Stimulated activated CD8-positive, alpha-beta memory T cell treated with anti-CD3 and anti-CD28 coated beads, Interleukin-7, amount 100 ng/mL, for 1 hour (primary cell): Measurements from ENCODE around the gene NSF.
"Not testable (repeated sequence)": the region's sequence is repeated elsewhere in the genome, so short reads cannot be mapped to it uniquely, and the experiment has no call there.

ENCODE experiments used
- DNase-seq, 2 donors: peaks; one replicate each; pipeline ENCODE4 v3.0.0-alpha.2; 2020; ENCODE audit warnings: low read depth in 2 of 2

NSF gene

DNA sequence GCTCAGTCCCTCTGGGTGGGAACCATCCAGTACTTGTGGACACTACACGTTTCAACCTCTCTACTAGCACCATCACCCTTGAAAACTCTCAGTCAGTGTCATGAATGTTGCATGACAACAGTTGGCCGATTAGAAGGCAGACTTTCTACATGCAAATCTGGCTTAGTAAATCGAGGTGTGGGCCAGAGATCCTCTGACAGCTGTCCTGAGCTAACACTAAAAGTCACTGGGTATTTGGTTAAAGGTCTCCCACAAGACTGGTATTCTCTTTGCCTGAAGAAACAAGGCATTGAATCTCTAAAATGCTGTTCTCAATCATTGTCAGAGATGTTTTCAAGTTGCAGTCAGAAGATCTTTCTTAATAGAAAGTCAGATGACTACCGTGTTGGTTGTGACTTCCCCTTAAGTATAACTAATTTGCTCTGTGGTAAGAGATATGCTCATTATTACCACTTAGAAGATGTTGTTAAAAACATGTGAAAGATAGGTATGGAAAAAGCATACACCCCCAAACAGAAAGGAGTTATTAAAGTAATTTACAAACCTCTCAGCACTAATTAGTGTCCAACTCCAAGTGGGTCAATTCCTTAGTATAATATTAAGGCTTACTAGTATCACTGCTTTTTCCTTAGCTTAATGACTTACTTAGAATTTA, 165.7 kb downstream of the NSF start:
- DNase-seq, result no peak

DNA sequence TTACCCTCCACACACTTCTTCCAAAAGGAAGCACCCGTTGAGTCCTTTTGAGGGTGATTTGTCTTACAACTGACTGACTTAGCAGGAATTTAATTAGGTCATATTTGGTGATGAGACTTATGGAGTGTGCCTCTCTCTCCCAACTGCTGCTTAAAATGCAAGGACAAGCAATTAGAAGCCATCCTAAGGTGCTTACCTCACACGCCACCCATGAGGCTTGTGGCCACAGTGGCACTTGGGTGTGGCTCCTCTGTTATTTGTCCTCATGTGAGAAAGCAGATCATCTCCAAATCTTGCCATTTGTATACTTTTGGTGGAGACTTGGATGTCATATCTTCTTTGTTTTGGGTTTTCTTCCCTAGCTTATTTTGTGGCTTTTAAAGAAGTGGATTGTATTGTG, 166.4 kb downstream of the NSF start:
- DNase-seq, result no peak

DNA sequence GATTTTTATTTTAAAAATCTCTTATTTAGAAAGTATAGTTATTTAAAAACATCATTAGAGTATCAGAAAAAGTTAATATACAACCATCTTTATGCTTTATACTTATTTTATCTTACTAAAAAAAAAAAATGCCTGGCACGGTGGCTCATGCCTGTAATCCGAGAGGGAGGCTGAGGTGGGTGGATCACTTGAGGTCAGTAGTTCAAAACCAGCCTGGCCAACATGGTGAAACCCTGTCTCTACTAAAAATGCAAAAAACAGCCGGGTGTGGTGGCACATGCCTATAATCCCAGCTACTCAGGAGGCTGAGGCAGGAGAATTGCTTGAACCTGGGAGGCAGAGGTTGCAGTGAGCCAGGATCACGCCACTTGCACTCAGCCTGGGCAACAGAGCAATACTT, 167.1 kb downstream of the NSF start:
- not testable (repeated sequence) for DNase-seq

DNA sequence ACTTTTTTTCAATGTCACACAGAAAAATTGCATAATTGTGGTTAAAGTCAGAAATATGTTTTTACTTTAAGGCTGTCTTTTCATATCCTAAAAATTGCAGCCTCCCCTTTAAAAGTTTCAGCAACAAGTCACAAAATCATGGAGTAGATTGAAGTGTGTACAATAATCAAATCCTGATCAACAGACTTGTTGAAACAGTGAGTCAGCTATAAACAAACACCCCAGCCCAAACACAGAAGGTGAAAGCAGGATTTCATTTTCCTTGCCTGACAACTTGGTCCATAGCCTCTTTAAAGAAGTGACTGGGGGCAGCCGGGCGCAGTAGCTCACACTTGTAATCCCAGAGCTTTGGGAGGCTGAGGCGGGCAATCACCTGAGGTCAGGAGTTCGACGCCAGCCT, 168.1 kb downstream of the NSF start:
- no peak for DNase-seq

DNA sequence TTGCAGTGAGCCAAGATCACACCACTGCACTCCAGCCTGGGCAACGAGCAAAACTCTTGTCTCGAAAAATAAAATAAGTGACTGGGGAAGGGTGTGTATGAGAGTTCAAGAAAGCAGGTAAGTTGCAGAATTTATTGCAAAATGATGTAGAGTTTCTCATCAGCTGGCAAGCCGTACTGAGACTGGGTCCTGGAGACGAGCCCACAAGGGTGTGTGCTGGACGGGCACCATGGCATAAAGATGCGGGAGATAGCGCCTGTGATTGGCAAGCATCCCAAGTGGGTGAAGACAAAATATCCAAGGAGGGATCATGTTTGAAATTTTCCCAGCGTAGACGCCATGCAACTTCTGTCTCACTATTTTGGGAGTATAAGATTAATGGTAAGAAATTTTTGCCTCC, 168.7 kb downstream of the NSF start:
- DNase-seq, result no peak

DNA sequence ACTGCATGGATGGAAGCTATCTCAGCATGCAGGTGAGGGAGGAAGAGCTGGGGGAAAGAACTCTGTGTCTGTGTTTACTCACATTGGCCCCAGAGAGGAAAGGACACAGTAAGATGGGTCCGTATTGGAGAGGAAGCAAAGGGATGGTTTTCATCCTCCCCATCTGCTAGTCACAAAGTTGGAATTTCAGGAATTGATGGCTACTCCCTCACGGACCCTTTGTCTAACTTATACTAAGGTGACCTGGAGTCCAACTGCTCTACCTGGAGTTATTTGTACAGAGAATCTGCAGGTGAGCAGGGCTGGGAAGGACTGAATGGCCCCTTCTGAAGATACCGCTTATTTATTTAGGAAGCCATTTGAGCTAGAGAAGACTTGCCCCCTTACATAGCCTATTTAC, 172.9 kb downstream of the NSF start:
- DNase-seq, result no peak

DNA sequence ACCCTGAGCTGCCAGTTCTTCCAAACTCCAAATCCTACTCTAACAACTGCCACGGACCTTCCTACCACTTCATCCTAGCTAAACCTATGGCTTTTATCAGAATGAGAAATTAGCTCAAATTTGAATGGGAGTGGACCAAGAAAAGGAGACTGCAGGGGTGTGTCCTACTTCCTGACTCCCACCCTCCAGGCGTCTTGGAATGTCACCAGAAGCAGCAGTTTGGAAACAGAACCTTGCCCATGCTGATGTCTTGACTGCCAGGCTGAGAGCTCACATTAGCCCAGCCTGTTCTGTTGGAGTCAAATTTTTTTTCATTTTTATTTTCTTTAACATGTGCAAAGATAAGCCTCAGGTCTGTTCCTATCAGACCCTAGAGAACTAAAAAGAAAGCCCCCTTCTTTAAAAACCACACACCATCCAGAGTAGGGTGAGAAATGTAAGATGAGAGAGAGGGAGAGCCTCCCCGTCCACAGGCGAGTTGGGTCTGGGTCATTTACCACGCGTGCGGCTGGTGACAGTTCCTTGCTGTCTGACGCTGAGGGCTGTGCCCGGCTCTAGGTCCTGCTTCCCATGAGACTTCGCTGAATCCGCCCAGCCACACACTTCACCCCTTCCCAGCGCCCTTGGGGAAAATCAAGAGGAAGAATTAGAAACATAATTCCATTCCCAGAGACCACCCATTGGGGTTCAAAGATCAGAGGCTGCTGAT, 173.7 kb downstream of the NSF start:
- no peak for DNase-seq

DNA sequence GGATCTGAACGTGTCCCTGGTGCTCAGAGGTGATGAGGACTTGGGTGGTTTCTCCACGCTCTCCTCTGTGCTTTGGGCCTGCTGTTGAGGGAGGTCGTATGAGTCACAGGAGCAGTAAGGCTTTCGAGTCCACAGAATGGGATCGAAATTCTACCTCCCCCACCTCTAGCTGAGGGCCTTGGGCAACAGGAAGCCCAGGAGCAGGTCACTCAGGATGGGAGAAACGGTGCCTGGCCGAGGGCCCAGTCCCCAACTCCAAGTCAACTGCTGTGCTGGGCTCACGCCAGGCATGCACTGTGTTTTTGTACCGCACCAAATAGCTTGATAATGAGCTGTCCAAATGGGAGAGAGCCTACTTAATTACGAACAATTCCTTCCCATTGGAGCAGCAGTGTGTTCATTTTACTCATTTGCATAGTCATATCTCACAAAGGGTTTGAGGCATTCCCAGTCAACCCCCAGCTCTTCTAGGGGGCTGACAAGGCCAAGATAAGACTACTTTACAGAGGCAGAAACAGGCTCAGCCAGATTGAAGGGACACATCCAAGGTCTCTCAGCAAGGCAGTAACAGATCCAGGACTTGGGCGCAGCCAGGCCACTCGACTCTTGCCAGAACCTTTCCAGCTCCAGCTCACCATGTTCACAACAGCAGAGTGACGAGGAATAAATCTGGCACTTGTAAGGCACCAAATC, 174.4 kb downstream of the NSF start:
- no peak for DNase-seq

DNA sequence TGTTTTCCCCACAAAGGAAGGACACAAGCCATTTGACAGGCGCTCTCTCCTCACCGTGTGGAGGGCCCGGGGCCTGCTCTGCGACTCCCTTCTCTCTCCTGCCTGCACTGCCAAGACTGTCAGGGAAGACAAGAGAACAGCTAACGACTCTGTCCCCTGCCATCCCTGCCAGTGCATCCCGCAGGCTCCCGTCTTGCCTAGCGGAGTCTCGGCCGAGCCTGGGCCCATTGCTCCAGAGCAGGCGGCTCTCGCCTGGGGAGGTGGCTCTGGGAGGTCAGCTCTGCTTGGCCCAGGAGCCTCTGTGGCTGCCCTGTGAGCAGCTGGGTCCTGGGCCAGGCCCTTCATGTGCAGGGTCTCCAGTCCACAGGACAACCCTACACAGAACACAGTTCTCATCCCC, 175.0 kb downstream of the NSF start:
- DNase-seq, result no peak

DNA sequence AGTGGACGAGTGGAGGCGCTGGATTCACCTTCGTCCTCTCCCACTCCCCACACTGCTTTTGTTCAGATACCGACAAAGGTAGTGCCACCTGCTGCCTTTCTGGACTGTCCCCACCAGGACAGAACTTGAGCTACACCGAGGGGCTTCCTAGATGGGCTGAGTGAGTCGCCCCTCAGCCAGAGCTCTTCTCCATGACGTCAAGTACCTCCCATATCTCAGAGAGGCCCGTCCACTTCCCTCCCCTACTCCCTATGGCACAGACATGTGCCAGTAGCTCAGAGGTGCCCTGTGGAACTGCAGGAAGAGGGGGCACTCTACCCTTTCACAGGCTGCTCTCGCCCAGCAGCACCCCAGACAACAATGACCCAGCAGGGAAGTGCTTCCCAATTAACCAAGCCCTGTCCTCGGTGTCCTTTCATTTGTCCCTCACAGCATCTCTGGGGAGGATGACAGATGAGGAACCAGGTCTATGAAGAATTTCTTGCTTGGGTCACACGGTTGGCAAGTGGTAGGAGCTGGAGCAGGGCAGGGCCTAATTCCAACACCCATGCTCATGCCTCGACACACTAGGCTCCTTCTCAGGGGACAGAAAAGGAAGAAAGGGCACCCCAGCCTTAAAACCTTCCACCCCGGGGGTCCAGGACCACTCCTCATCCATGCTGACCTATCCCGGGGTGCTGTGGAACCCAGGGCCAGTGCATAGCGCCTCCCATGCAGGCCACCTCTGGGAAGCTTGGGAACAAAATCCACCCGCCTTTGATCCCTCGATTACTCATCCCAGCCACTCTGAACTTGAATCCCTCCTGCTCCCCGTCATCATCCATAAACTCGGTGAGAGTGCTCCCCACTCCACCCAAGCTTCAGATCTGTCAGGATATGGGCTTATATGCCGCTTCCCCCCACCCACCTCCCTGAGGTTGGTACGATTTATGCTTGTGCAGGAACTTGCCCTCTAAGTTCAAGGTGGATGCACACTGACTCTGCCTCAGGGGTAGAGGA, 176.3 kb downstream of the NSF start:
- DNase-seq, result no peak

DNA sequence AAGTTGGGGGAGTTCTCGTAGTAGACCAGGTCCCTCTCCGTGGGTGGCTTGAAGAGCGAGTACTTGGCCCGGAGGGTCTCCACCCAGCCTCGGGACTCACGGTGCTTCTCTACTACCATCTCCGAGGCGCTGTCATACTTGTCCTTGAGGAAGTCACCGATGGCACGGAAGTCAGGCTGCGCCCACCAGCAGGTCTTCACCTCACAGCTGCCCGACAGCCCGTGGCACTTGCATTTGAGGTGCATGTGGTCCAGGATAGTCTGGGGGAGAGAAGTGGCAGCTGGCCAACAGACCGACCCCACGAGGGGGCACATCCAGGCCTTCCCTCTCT, 178.0 kb downstream of the NSF start:
- no peak for DNase-seq

DNA sequence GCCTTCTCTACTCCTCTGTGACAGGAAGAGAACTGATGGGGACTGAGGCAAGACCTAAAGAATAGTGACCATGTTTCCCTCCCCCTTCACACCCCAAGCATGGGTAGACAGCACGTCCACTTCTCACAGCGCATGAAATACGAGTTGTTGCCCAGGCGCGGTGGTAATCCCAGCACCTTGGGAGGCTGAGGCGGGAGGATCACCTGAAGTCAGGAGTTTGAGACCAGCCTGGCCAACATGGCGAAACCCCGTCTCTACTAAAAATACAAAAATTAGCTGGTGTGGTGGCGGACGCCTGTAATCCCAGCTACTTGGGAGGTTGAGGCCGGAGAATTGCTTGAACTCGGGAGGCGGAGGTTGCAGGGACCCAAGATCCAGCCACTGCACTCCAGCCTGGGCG, 178.4 kb downstream of the NSF start:
- not testable (repeated sequence) for DNase-seq

DNA sequence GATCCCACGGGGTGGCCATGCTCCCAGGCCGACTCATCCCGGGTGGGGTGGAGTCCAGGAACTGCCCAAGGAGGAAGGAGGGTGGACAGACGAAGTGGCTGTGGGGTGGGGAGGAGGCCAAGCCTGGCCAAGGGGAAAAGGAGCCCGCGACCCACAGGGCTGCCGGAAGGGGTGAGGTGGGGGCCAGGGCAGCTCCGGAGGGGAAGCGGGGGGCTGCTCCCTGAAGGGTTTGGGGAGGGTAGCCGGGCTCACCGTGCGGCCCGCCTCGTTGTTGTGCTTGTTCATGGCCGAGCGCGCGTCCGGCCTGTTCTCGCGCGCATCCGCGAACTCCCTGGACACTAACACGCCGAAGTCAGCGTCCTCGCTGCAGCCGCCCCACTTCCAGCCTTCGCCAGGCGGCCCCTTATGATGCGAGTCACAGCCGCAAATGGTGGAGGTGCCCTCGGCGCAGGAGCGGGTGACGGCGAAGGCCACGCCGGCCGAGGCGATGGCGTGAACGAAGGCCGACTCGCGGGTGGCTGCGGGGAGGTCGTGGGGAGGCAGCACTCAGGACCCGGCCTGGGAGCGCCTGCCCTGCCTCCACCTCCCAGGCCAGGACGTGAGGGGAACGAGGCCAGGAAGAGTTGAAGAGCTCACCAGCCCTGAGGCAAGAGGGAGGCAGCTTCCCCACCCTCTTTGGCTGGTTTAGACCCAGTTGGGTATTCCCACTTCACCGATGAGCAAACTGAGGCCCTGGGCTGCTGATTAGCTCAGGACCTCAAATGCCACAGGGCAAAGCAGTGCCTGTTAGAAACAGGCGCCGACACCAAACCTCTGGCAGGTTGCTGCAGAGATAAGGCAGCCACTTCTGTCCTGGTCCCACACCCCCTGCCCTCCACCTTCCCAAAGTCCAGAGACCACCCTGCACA, 179.3 kb downstream of the NSF start:
- no peak for DNase-seq

DNA sequence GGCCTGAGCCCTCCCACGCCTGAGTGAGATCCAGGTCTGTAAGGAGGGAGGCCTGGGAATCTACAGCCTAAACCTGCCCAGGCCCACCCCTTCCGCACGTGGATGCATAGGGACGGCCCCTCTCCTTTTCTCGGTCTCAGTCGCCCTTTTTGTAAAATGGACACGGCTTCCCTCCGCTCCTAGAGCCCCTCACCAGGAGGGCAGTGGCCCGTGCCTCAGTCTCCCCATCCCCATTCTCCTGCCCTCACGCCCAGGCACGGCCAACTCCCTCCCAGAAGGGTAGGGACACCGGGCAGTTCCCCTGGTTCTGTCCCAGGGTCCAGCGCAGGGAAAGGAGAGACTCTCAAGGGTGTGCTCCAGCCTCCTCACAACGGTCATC, 180.0 kb downstream of the NSF start:
- DNase-seq, result no peak

DNA sequence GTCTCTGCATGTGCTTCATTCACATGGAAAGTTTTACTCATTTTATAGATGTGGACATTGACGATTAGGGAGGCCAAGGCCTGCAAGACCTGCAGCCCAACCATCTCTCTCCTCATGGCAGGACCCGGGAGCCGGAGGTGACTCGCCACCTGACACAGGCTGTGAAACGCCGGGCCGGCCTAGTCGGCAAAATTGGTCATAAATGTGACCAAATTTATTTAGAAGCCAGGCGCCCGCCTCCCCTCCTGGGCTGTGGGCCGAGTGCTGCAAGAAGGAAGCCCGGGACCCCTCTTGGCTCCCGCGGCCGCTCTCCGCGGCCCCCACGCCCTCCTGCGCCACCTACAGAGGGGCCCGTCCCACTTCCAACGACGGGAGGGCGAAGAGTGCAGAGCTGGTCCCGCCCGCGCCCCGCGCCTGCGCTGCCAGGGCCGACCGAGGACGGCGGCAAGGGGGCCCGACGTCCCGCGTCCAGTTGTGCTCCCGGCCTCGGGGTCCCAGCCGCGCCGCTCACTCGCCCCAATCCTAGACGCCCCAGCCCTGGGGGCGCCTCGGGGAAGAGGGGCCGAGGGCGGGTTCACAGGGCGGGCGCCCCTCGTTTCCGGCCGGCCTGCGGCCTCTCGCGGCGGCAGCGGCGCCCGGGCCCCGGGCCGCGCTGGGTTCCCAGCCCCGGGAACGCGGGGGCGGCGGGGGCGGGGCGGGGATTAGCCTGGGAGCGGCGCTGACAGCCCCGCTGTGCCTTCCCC, 180.5 kb downstream of the NSF start:
- DNase-seq, result no peak

DNA sequence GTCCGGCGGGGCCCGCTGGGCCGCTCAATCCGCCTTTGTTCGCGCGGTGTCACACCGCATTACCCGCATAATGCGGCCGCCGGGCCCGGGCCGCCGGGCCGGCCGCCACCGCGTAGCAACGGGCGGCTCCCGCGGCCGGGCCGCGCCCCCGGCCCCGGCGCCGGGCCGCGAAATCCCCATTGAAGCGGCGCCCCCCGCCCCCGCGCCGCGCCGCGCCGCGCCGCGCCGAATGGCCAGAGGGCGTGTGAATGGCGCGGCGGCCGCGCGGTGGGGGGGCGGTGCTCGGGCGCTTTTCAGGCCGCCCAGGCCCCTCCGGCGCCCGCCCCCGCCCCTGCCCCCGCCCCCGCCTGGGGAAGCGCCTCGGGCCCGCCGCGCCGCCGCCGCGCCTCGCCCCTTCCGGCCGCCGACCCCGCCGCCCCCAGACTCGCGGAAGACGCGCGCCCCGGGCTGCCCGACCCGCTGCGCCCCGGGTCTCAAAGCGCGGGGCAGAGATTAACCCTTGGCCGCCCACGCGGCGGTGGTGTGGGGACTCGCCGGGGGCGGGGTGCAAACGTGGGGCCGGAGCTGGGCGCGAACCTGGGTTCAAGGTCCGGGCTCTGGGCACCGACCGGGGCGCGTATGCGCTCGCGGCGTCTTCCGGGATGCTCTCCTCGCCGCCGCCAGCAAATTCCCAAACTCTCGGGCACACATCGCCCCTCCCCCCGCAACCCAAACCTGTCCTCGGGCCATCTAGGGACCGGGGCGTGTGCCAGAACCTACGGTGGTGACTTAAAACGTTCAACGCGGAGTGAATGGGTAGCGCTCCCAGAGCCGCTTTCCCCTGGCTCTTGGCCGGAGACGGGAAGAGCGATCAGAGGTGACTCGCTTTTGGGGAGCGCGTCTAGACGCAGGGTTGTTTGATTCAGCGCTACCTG, 181.3 kb downstream of the NSF start:
- DNase-seq, result no peak

DNA sequence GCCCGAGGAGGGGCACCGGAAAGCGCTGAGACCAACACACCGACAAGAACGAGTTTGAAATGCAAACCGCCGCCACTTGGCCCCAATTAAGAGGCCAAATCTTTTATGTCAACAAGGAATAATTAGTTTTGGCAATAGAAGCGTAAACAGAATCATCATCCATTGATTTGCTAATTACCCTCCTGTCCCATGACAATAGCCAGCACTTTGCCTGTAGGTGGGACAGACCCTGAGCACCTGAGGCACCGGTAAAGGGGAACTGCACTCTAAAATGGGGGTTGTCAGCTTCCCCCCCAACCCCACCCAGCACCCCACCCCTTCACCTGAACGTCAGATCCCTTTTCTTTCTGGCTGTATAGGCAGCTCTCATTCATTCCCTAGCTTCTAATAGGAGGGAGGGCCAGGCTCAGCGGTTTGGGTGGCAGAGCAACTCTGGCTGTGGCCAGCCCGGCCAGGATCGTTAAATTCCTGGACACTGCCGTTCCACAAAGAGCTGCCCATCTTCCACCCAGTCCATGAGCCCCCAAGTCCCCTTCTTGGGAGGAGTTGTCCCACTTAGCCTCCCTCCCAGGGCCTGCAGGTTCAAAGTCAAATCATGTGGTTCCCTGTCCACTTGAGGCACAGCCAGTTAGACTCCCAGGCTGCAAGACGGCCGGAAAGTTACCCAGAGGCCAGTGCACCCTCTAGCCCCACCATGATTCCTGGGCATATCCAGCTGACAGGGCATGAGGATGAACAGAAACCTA, 182.2 kb downstream of the NSF start:
- no peak for DNase-seq

DNA sequence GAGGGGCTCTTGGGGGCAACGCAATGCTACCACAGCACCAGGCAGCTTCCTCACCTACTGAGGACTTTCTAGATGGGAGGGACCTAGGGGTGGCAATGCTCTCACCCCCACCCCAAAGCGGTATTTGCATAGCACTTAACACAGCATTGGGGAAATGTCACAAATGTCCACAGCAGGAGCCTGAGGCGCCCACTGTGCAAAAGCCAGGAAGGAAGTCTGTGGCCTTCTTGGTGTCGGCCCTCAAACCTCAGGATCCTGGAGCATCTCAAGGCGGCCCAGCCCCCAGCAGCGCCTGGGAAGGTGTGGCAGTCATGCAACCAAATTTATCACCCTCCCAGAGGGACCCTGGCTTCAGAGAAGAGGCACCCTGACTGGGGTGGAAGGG, 182.7 kb downstream of the NSF start:
- no peak for DNase-seq

DNA sequence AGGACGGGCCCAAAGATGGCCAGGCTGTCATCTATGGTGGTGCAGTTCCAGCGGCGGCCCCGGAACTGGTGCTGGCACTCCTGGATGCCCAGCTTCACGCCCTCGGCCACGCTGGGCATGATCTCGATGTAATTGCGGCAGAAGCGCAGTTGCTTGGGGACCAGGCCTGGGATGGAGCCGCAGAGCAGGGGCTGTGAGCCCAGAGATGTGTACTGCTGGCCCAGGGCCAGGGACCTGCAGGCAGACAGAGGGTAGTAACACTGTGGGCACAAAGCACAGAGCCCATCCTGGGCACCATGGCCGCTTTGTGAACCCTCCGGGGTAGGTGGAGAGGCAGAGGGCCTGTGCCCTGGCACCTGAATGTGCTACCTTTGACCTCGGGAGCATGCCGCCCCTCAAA, 183.2 kb downstream of the NSF start:
- DNase-seq, result no peak
